HEK293T (cell line): ENCODE measurements around the gene CACNA1C.

Experiments
- ARNT ChIP-seq: fragments of 450-650 bp; IDR thresholded peaks from 2 replicates; pipeline ENCODE4 v1.6.1; 2017; ENCODE audit warnings: mild to moderate bottlenecking
- BHLHE40 ChIP-seq: fragments of 450-650 bp; IDR thresholded peaks from 2 replicates; pipeline ENCODE4 v1.6.1; 2016; ENCODE audit warnings: mild to moderate bottlenecking, moderate library complexity, borderline replicate concordance
- CTBP1 ChIP-seq: fragments of 450-650 bp; IDR thresholded peaks from 2 replicates; pipeline ENCODE4 v1.6.1; 2016; ENCODE audit warnings: borderline replicate concordance
- ELF4 ChIP-seq: fragments of 450-650 bp; IDR thresholded peaks from 2 replicates; pipeline ENCODE4 v1.6.1; 2017; ENCODE audit warnings: antibody characterized with exemption
- FOXK2 ChIP-seq: fragments of 450-650 bp; IDR thresholded peaks from 2 replicates; pipeline ENCODE4 v1.6.1; 2016; ENCODE audit warnings: mild to moderate bottlenecking
- FOXM1 ChIP-seq: fragments of 450-650 bp; IDR thresholded peaks from 2 replicates; pipeline ENCODE4 v1.6.1; 2017; ENCODE audit warnings: mild to moderate bottlenecking, borderline replicate concordance
- HDGF ChIP-seq: fragments of 450-650 bp; IDR thresholded peaks from 2 replicates; pipeline ENCODE4 v1.6.1; 2017; ENCODE audit warnings: antibody characterized with exemption, borderline replicate concordance
- LEF1 ChIP-seq: fragments of 450-650 bp; IDR thresholded peaks from 2 replicates; pipeline ENCODE4 v1.6.1; 2017; ENCODE audit warnings: mild to moderate bottlenecking, borderline replicate concordance
- PKNOX1 ChIP-seq: fragments of 450-650 bp; IDR thresholded peaks from 2 replicates; pipeline ENCODE4 v1.6.1; 2016
- SP1 ChIP-seq: fragments of 450-650 bp; IDR thresholded peaks from 2 replicates; pipeline ENCODE4 v1.6.1; 2017
- SUZ12 ChIP-seq: fragments of 450-650 bp; IDR thresholded peaks from 2 replicates; pipeline ENCODE4 v1.6.1; 2016; ENCODE audit warnings: mild to moderate bottlenecking

GRCh38 chr12:2494486-2495192, 441.9 kb downstream of the CACNA1C start:
- no peak for TF ChIP-seq BHLHE40
- TF ChIP-seq ELF4 = no peak
- no peak for TF ChIP-seq FOXK2
- TF ChIP-seq SP1 = no peak
- TF ChIP-seq HDGF = no peak
- TF ChIP-seq SUZ12 = no peak
- no peak for TF ChIP-seq ARNT
- TF ChIP-seq PKNOX1 = no peak
- no peak for TF ChIP-seq FOXM1
- no peak for TF ChIP-seq CTBP1
- no peak for TF ChIP-seq LEF1
